ENCODE results near the gene STOX1. TPM values are rescaled to one million over a fixed set of nuclear protein-coding genes. Genes with fewer than 3 reads are reported as not detected.

The STOX1 gene
- total and polyA plus RNA-seq, 2 of the 13 experiments (the other 11 are each of a cell fraction or from before 2014, with no cell fraction given), result 2.5 to 6.0 TPM

DNA sequence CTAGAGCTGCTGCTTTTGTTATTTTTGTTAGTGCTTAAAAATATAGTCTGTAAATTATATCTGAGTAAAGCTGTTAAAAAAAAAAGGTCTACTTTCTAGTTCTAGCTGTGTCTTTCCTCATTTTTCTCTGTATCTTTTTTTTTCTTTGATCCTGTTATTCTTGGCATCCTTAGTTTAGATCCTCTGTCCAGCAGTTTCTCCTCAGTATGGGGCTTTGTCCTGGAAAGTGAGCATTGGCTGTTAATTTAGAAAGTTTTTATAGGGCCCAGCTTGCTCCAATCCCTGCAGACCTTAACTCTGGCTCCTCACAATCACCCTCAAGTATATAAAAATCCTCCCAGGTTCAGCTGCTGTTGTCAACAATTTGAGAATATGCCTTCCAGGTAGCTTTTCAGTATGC, 97.3 kb downstream of the STOX1 start (continued):
- TF ChIP-seq, protein P1, sequence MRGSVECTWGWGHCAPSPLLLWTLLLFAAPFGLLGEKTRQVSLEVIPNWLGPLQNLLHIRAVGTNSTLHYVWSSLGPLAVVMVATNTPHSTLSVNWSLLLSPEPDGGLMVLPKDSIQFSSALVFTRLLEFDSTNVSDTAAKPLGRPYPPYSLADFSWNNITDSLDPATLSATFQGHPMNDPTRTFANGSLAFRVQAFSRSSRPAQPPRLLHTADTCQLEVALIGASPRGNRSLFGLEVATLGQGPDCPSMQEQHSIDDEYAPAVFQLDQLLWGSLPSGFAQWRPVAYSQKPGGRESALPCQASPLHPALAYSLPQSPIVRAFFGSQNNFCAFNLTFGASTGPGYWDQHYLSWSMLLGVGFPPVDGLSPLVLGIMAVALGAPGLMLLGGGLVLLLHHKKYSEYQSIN (CRISPR knock-in tag; IDR thresholded peaks at IDR 0.05; ENCODE audit: borderline replicate concordance), result no peak
- no peak for TF ChIP-seq DNMT1 (CRISPR knock-in tag; IDR thresholded peaks at IDR 0.05)
- TF ChIP-seq ZNF383 (CRISPR knock-in tag; IDR thresholded peaks at IDR 0.05; ENCODE audit: borderline replicate concordance), result no peak

DNA sequence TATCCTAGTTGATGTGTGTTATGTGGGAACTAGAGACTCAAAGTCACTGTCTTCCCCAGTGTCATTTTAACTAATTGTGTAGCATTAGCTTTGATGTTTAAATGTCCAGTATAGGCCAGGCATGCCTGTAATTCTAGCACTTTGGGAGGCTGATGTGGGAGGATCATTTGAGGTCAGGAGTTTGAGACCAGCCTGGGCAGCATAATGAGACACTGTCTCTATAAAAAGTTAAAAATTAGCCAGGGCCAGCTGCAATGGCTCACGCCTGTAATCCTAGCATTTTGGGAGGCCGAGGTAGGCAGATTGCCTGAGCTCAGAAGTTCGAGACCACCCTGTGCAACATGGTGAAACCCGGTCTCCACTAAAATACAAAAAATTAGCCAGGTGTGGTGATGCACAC, 98.2 kb downstream of the STOX1 start:
- no peak overlapping the region for H2AFZ ChIP-seq (ENCODE audit: low read length)
- H4K20me1 ChIP-seq (ENCODE audit: insufficient read depth, low read length), result no peaks in the 10 kb centered on the region
- TF ChIP-seq, protein P2, sequence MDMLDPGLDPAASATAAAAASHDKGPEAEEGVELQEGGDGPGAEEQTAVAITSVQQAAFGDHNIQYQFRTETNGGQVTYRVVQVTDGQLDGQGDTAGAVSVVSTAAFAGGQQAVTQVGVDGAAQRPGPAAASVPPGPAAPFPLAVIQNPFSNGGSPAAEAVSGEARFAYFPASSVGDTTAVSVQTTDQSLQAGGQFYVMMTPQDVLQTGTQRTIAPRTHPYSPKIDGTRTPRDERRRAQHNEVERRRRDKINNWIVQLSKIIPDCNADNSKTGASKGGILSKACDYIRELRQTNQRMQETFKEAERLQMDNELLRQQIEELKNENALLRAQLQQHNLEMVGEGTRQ (IDR thresholded peaks at IDR 0.05; ENCODE audit: low read depth, low read length), result no peak
- TF ChIP-seq, protein P2 (CRISPR knock-in tag; IDR thresholded peaks at IDR 0.05; ENCODE audit: borderline replicate concordance), result no peak
- TF ChIP-seq, protein P3, sequence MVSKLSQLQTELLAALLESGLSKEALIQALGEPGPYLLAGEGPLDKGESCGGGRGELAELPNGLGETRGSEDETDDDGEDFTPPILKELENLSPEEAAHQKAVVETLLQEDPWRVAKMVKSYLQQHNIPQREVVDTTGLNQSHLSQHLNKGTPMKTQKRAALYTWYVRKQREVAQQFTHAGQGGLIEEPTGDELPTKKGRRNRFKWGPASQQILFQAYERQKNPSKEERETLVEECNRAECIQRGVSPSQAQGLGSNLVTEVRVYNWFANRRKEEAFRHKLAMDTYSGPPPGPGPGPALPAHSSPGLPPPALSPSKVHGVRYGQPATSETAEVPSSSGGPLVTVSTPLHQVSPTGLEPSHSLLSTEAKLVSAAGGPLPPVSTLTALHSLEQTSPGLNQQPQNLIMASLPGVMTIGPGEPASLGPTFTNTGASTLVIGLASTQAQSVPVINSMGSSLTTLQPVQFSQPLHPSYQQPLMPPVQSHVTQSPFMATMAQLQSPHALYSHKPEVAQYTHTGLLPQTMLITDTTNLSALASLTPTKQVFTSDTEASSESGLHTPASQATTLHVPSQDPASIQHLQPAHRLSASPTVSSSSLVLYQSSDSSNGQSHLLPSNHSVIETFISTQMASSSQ (IDR thresholded peaks at IDR 0.05; ENCODE audit: low read depth), result peak; percentile 42
- TF ChIP-seq, protein P3 (CRISPR knock-in tag; IDR thresholded peaks at IDR 0.05; ENCODE audit: borderline replicate concordance), result peak; percentile 54; the same call in 1 of the 2 replicates
- TF ChIP-seq, protein P4, sequence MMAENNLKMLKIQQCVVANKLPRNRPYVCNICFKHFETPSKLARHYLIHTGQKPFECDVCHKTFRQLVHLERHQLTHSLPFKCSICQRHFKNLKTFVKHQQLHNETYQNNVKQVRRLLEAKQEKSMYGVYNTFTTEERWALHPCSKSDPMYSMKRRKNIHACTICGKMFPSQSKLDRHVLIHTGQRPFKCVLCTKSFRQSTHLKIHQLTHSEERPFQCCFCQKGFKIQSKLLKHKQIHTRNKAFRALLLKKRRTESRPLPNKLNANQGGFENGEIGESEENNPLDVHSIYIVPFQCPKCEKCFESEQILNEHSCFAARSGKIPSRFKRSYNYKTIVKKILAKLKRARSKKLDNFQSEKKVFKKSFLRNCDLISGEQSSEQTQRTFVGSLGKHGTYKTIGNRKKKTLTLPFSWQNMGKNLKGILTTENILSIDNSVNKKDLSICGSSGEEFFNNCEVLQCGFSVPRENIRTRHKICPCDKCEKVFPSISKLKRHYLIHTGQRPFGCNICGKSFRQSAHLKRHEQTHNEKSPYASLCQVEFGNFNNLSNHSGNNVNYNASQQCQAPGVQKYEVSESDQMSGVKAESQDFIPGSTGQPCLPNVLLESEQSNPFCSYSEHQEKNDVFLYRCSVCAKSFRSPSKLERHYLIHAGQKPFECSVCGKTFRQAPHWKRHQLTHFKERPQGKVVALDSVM (CRISPR knock-in tag; IDR thresholded peaks at IDR 0.05), result peak; percentile 92
- no TSS peak for BruUV-seq (replicated peaks)
- peaks cover 4 to 15% of the 10 kb centered on the region in 2 experiments; a peak in 4 of 5 replicates for H3K36me3 ChIP-seq (replicated peaks in 1 of 2; ENCODE audit: control insufficient read depth in 1 of 2, insufficient read depth in 2 of 2, low read length in 2 of 2)
- intact Hi-C loops (cut with micrococcal nuclease; ENCODE audit: unreplicated experiment), result no loop called here
- H3K79me2 ChIP-seq (ENCODE audit: insufficient read depth, low read length), result no peaks in the 10 kb centered on the region
- H3K4me1 ChIP-seq (ENCODE audit: insufficient read depth, low read length), result peaks cover 25% of the 10 kb centered on the region
- no peak for FAIRE-seq
- no peaks in the 10 kb centered on the region for H3K27me3 ChIP-seq (ENCODE audit: control insufficient read depth in 1 of 2, insufficient read depth in 2 of 2, low read length in 2 of 2)
- DNase-seq (ENCODE audit: low spot score), result no peak
- ChIA-PET CTCF (ENCODE audit: low intra/inter-chr PET ratio, low total read pairs) (no interaction called here), POLR2A (interaction anchor here (0.6 kb wide), 1 partner anchor 31 kb away, joined by 3 read pairs; the partner anchor contains the start of gene DDX21)
- H3K9me3 ChIP-seq (ENCODE audit: low read length), result no peaks in the 10 kb centered on the region
- no peak overlapping the region for H3K9ac ChIP-seq (ENCODE audit: insufficient read depth, low read depth, low read length)
- 88% methylated on average over 2 of the region's 4 CpGs for WGBS (ENCODE audit: low lambda C conversion rate)
- H3K4me3 ChIP-seq (replicated peaks in 1 of 3; ENCODE audit: insufficient read depth in 1 of 3, low read depth in 2 of 3, low read length in 3 of 3), result no peak overlapping the region
- in situ Hi-C loops (cut with HindIII; ENCODE audit: extremely low pct_ligation_motif_present, low pct_unique_long_range_greater_than_20kb), result no loop called here
- H3K27ac ChIP-seq (ENCODE audit: extremely low read length, insufficient read depth, low read length), result no peak overlapping the region
- H3K4me2 ChIP-seq (ENCODE audit: low read depth, low read length), result no peak overlapping the region
- peak; percentile 47 for ATAC-seq
